Left ventricle myocardium inferior (tissue), 1 donor: Measurements from ENCODE around the gene PKD2. TPM values are rescaled to one million over a fixed set of nuclear protein-coding genes. Genes with fewer than 3 reads are reported as not detected.
"Not testable (repeated sequence)": the region's sequence is repeated elsewhere in the genome, so short reads cannot be mapped to it uniquely, and the experiment has no call there.

Source experiments
- DNase-seq: peaks from one replicate; pipeline ENCODE4 v3.0.0-alpha.2; 2020
- H3K27ac ChIP-seq: fragments of 200-600 bp; replicated peaks from 2 replicates; pipeline ENCODE4 v1.8.0; 2021
- H3K27me3 ChIP-seq: fragments of 200-600 bp; 2 replicates; pipeline ENCODE4 v1.8.0; 2021; ENCODE audit warnings: low read depth
- H3K36me3 ChIP-seq: fragments of 200-600 bp; 2 replicates; pipeline ENCODE4 v1.8.0; 2021
- H3K4me1 ChIP-seq: fragments of 200-600 bp; 2 replicates; pipeline ENCODE4 v1.8.0; 2021
- H3K4me3 ChIP-seq: fragments of 200-600 bp; 2 replicates; pipeline ENCODE4 v1.8.0; 2021; ENCODE audit warnings: mild to moderate bottlenecking, moderate library complexity
- H3K9me3 ChIP-seq: fragments of 200-600 bp; replicated peaks from 2 replicates; pipeline ENCODE4 v1.8.0; 2021
- intact Hi-C: fragments of 100-400 bp; cut with micrococcal nuclease; formaldehyde crosslinking; loops from one replicate; pipeline ENCODE4 v1.11.0; 2022
- total RNA-seq: library from RNA; stranded (reverse); fragmentation: NEBNext Ultra II Directional; extraction: Animal tissue kit (Norgen Biotek cat#: 25700); gene quantifications from one replicate; pipeline ENCODE4 v1.2.1, GENCODE V29; 2021
- TF ChIP-seq, protein P1 (sequence below): fragments of 200-600 bp; IDR thresholded peaks from 2 replicates; pipeline ENCODE4 v1.8.0; 2021; ENCODE audit warnings: antibody characterized with exemption, mild to moderate bottlenecking, borderline replicate concordance
- donor health status: DM: no; HTN: yes; CAD: no; lungs with severe emphysema.

Gene PKD2
- total RNA-seq, 1 donor from 2014 or later = 11.7 TPM

DNA sequence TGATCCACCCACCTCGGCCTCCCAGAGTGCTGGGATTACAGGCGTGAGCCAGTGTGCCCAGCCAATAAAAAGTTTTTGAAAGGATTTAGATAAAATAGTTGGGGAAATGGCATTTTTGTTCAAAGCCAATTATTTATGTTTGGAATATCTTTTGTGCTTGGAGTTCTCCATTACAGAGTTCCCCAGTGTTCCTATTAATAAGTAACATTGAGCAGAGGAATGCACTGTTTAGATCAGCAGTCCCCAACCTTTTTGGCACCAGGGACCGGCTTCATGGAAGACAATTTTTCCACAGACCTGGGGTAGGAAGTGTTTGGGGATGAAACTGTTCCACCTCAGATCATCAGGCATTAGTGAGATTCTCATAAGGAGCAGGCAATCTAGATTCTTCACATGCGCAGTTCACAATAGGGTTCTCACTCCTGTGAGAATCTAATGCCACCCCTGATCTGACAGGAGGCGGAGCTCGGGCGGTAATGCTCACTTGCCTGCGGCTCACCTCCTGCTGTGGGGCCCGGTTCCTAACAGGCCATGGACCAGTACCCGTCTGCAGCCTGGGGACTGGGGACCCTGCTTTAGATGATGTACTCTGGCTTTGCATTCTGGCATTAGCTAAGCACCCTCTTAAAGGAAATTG, 8.3 kb downstream of the PKD2 start:
- no peak for DNase-seq
- Histone ChIP-seq H3K4me1 (peaks cover 60% of the 10 kb centered on the region), H3K27ac (peak overlapping the region; percentile 86), H3K9me3 (no peaks in the 10 kb centered on the region), H3K27me3 (no peaks in the 10 kb centered on the region), H3K4me3 (no peak overlapping the region), H3K36me3 (peaks cover 10% of the 10 kb centered on the region)
- TF ChIP-seq, protein P1, sequence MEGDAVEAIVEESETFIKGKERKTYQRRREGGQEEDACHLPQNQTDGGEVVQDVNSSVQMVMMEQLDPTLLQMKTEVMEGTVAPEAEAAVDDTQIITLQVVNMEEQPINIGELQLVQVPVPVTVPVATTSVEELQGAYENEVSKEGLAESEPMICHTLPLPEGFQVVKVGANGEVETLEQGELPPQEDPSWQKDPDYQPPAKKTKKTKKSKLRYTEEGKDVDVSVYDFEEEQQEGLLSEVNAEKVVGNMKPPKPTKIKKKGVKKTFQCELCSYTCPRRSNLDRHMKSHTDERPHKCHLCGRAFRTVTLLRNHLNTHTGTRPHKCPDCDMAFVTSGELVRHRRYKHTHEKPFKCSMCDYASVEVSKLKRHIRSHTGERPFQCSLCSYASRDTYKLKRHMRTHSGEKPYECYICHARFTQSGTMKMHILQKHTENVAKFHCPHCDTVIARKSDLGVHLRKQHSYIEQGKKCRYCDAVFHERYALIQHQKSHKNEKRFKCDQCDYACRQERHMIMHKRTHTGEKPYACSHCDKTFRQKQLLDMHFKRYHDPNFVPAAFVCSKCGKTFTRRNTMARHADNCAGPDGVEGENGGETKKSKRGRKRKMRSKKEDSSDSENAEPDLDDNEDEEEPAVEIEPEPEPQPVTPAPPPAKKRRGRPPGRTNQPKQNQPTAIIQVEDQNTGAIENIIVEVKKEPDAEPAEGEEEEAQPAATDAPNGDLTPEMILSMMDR = no peak
- intact Hi-C loops = no loop called here

- peak overlapping the region; percentile 86 for H3K27ac ChIP-seq
- intact Hi-C loops = no loop called here
- no peaks in the 10 kb centered on the region for H3K9me3 ChIP-seq
- H3K4me1 ChIP-seq = peaks cover 55% of the 10 kb centered on the region
- peaks cover 23% of the 10 kb centered on the region for H3K36me3 ChIP-seq
- TF ChIP-seq, protein P1 = no peak
- H3K27me3 ChIP-seq = no peaks in the 10 kb centered on the region
- no peak for DNase-seq
- H3K4me3 ChIP-seq = peak overlapping the region; percentile 3
Measured at GRCh38 chr4:88017516-88018297, 10.3 kb downstream of the PKD2 start.

- H3K36me3 ChIP-seq = peaks cover 23% of the 10 kb centered on the region
- H3K4me3 ChIP-seq = no peak overlapping the region
- no peaks in the 10 kb centered on the region for H3K27me3 ChIP-seq
- peak overlapping the region; percentile 86 for H3K27ac ChIP-seq
- TF ChIP-seq, protein P1 = no peak
- peaks cover 51% of the 10 kb centered on the region for H3K4me1 ChIP-seq
- intact Hi-C loops = no loop called here
- H3K9me3 ChIP-seq = no peaks in the 10 kb centered on the region
- DNase-seq = no peak
Measured at GRCh38 chr4:88018466-88018865, 11.0 kb downstream of the PKD2 start.

GRCh38 chr4:88021824-88022223, 14.4 kb downstream of the PKD2 start:
- DNase-seq = no peak
- intact Hi-C loops = no loop called here
- H3K9me3 ChIP-seq = peaks cover 14% of the 10 kb centered on the region
- peaks cover 35% of the 10 kb centered on the region for H3K4me1 ChIP-seq
- H3K27me3 ChIP-seq = no peaks in the 10 kb centered on the region
- no peak overlapping the region for H3K27ac ChIP-seq
- no peak overlapping the region for H3K4me3 ChIP-seq
- peaks cover 41% of the 10 kb centered on the region for H3K36me3 ChIP-seq
- TF ChIP-seq, protein P1 = no peak

GRCh38 chr4:88022289-88022688, 14.9 kb downstream of the PKD2 start:
- no peak for DNase-seq
- H3K4me3 ChIP-seq = no peak overlapping the region
- H3K4me1 ChIP-seq = peaks cover 30% of the 10 kb centered on the region
- peaks cover 45% of the 10 kb centered on the region for H3K36me3 ChIP-seq
- intact Hi-C loops = no loop called here
- H3K27ac ChIP-seq = no peak overlapping the region
- TF ChIP-seq, protein P1 = no peak
- H3K27me3 ChIP-seq = no peaks in the 10 kb centered on the region
- H3K9me3 ChIP-seq = peaks cover 14% of the 10 kb centered on the region

GRCh38 chr4:88025868-88026661, 18.6 kb downstream of the PKD2 start:
- peaks cover 39% of the 10 kb centered on the region for H3K36me3 ChIP-seq
- H3K4me3 ChIP-seq, H3K27ac ChIP-seq, H3K27me3 ChIP-seq, intact Hi-C loops, DNase-seq: not testable (repeated sequence)
- H3K4me1 ChIP-seq = peaks cover 14% of the 10 kb centered on the region
- H3K9me3 ChIP-seq = peaks cover 14% of the 10 kb centered on the region
